HG03108 (cell line): Measurements from ENCODE around the gene CASQ2.
"Not testable (repeated sequence)": the region's sequence is repeated elsewhere in the genome, so short reads cannot be mapped to it uniquely, and the experiment has no call there.

ENCODE experiments used
- ATAC-seq: cut with Tn5 transposase; IDR thresholded peaks from one replicate; pipeline ENCODE4 v1.9.1; 2021; ENCODE audit warnings: moderate library complexity; ENCODE audit not compliant: unreplicated experiment

Gene CASQ2

GRCh38 chr1:115781343-115781742 lies 12.8 kb upstream of the CASQ2 start:
- no peak for ATAC-seq

- not testable (repeated sequence) for ATAC-seq
These were observed 12.1 kb upstream of the CASQ2 start for GRCh38 chr1:115780655-115781054.

DNA sequence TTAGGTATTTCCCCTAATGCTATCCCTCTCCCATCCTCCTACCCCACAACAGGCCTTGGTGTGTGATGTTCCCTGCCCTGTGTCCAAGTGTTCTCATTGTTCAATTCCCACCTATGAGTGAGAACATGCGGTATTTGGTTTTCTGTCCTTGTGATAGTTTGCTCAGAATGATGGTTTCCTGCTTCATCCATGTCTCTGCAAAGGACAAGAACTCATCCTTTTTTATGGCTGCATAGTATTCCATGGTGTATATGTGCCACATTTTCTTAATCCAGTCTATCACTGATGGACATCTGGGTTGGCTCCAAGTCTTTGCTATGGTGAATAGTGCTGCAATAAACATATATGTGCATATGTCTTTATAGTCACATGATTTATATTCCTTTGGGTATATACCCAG lies 10.6 kb upstream of the CASQ2 start:
- not testable (repeated sequence) for ATAC-seq

DNA sequence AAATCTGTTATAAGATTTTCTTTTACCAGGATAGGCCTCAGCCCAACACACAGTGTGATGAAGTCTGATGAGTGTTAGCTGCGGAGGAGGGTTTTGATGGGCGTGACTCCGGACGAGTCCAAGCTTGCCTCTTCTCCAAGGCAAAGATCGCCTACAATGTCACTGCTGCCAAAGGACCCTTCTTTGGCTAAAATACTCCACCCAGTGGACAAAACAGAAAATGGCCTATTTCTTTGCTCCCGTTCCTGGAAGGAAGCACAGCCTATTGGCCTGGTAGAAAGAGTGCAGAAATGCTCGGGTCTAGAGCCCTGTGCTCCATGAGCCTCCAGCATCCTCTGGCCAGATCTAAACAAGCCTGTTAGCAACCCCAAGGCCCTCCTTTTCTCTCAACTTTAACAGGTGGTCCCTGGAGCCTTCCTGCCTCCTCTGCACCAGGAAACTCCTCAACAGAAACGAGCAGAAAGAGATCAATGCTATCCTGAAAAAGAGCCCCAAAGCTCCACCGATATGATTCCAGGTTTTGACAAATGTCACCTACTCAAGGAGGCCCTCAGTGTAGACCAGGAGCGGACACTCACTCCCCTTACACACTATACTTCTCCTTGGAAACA lies 3.4 kb upstream of the CASQ2 start:
- no peak for ATAC-seq

DNA sequence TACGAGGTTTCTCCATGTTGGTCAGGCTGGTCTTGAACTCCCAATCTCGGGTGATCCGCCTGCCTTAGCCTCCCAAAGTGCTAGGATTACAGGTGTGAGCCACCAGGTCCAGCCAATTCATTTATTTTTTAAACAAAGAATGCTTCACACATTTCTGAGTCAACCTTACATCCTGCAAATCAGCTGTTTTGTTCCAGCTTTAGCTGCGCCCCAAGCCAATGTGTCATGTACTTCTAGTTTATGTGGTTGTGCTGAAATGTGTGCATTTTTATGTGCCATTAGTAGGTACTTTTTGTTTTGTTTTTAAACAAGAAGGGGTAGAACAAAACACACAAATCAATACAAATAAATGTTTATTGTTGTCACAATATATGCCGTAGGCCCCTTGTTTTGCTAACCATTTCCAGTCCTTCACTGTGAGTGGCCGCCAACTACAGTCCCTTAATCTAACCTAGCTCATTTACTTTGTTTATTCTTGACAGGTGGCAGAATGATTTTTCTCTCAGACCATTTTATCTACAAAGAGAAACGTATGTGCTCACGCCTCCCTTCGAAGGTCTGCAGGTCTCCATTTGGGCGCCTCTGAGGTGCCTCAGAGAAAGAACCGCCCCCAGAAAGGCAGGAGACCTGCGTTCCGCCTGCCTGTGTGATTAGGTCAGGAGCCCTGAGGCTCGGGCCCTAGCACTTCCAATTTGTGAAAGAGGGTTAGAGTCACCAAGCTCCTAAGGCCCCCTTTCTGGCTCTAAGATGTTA lies 2.8 kb upstream of the CASQ2 start:
- ATAC-seq, result no peak

DNA sequence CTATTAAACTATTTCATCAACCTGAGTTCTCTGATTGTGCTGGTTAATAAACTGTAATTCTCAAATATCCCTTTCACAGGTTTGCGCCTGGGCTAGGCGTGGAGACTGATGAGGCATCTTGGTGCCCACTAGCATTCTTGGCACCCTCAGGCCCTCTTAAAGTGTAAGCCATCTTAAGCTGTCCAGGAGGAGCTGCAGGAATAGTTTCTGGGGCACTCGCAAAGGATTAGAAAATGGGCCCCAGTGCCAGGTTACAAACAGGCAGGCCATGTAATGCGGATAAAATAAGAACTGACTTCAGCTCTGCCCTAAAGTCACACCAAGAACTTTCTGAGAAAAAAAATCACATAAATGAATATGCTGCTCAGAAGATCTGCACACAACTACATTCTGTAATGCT lies 1.1 kb downstream of the CASQ2 start:
- no peak for ATAC-seq

- no peak for ATAC-seq
These were observed 3.4 kb downstream of the CASQ2 start for GRCh38 chr1:115765091-115765490.

DNA sequence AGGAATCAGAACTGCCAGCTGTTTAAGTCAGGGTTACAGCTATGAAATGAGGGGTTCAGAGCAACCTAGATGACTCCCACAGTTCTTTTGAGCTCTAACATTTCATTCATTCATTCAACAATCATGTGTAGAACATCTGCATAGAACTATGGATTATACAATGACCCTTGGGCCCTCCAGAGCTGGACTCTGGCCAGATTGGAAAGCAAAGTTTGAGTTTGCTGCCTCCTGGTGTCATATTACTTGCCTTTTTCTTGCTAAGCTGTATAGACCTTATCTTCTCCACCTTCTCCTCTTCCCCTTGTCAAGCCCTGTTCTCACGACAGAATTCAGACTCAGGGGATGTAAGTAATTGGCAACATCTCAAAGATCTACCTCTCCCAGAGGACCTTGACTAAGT lies 4.0 kb downstream of the CASQ2 start:
- no peak for ATAC-seq

- ATAC-seq, result no peak
These were observed 5.7 kb downstream of the CASQ2 start for GRCh38 chr1:115762779-115763178.

GRCh38 chr1:115761601-115762302 lies 6.8 kb downstream of the CASQ2 start:
- no peak for ATAC-seq

DNA sequence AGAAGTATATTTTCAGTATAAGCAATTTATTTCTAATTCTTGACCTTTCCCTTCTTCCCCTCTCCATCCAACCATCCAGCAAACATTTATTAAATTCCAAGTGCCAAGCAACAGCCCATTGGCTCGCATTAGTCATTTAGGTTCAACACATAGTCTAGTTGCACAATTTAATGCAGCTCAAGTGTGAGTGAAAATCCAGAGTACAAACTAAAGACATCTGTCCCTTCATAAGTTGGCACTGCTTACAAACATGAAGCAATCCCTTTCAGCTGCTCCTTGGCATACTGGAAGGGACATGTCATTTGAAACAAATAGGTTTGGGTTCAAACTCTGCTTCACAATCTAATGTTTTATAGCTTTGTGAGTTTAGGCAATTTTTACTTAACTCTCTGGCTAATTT lies 10.7 kb downstream of the CASQ2 start:
- no peak for ATAC-seq

GRCh38 chr1:115757326-115757725 lies 11.2 kb downstream of the CASQ2 start:
- ATAC-seq, result no peak

GRCh38 chr1:115755456-115756370 lies 12.8 kb downstream of the CASQ2 start:
- ATAC-seq, result no peak

- no peak for ATAC-seq
These were observed 14.7 kb downstream of the CASQ2 start for GRCh38 chr1:115753830-115754229.

- ATAC-seq, result no peak
These were observed 15.2 kb downstream of the CASQ2 start for GRCh38 chr1:115753361-115753760.

GRCh38 chr1:115748401-115749150 lies 19.9 kb downstream of the CASQ2 start:
- ATAC-seq, result no peak

DNA sequence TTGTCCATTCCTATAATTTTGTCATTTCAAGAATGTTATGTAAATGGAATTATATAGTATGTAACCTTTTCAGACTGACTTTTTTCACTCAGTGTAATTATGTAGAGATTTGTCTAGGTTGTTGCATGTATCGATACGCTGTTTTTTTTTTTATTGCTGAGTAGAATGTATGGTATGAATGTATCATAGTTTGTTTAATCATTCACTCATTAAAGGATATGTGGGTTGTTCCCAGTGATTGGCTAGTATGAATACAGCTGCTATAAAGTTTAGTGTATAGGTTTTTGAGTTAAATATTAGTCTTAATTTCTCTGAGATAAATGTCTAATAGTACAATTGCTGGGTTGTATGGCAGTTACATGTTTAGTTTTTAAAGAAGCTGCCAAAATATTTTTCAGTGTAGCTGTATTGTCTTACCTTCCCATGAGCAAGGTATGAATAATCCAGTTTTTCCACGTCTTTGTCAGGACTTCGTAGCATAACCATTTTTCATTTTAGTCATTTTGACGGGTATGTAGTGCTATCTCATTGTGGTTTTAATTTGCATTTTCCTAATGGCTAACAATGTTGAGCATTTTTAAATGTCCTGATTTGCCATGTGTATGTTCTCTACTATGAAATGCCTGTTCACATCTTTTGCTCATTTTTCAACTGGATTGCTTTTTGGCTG lies 22.4 kb downstream of the CASQ2 start:
- no peak for ATAC-seq

DNA sequence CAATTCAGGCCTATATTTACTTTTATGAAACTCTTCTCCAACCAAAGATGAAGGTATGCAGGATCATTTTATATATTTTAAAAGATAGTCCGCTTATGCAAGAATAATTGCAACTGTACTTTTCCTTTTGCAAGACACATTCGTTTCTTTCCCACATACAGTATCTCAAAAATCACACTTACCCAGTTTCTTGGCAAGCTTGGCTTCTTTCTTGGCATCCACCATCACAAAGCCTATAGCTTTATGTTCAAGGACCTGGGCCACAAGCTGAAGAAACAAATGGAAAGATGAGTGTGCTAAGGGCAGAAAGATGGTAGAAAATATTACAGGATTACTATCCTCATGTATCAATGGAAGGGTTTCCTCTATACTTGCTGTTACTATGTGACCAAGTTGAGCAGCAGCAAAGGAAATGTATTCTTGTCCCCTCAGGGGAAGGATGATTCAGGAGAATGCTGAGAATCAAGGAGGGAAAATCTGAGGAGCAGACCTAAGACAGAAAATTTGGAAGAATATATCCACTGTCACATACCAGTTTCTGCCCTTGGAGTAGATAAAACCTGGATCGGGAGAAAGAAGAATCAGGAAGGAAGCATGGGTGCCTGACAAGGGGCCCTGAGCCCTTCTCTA lies 23.8 kb downstream of the CASQ2 start:
- no peak for ATAC-seq

DNA sequence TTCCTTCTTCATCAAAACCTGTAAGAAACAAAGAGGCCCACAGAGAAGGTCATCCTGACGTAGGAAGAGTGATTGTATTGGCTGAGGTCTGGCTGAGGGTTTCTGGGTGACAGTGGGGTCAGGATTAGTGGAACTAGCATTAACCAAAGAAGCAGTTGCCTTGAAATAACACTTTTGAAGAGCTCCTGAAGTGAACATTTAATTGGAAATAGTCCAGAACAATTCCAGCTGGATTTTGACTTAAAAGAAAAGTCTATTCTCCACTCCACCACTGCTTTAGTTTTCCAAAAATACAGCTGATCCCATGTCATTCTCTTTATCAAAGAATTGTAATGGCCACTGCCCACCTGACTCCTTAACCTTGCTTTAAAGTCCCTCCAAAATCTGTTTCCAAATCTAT lies 27.7 kb downstream of the CASQ2 start:
- no peak for ATAC-seq
